ENCODE data around the gene SLC25A42. TPM values are rescaled to one million over a fixed set of nuclear protein-coding genes. Genes with fewer than 3 reads are reported as not detected.

Gene SLC25A42
- total RNA-seq, 1 donor from 2014 or later: 14.2 TPM

GRCh38 chr19:19113040-19113626 is 49.3 kb downstream of the SLC25A42 start:
- peaks cover 8% of the 10 kb centered on the region for H3K9me3 Mint-ChIP-seq (ENCODE audit: unreplicated experiment)
- H3K4me3 Mint-ChIP-seq (ENCODE audit: unreplicated experiment): peak overlapping the region; percentile 30
- peaks cover 11% of the 10 kb centered on the region for H3K27me3 Mint-ChIP-seq (ENCODE audit: unreplicated experiment)
- peak overlapping the region; percentile 15 for H3K27ac Mint-ChIP-seq (ENCODE audit: unreplicated experiment)
- peak; percentile 56 for DNase-seq
- peaks cover 11% of the 10 kb centered on the region for H3K4me1 Mint-ChIP-seq (ENCODE audit: low read depth, unreplicated experiment)
- TF ChIP-seq, protein P1, sequence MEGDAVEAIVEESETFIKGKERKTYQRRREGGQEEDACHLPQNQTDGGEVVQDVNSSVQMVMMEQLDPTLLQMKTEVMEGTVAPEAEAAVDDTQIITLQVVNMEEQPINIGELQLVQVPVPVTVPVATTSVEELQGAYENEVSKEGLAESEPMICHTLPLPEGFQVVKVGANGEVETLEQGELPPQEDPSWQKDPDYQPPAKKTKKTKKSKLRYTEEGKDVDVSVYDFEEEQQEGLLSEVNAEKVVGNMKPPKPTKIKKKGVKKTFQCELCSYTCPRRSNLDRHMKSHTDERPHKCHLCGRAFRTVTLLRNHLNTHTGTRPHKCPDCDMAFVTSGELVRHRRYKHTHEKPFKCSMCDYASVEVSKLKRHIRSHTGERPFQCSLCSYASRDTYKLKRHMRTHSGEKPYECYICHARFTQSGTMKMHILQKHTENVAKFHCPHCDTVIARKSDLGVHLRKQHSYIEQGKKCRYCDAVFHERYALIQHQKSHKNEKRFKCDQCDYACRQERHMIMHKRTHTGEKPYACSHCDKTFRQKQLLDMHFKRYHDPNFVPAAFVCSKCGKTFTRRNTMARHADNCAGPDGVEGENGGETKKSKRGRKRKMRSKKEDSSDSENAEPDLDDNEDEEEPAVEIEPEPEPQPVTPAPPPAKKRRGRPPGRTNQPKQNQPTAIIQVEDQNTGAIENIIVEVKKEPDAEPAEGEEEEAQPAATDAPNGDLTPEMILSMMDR (IDR thresholded peaks at IDR 0.05; ENCODE audit: partially characterized antibody, unreplicated experiment): no peak
- no peaks in the 10 kb centered on the region for H3K36me3 Mint-ChIP-seq (ENCODE audit: unreplicated experiment)

DNA sequence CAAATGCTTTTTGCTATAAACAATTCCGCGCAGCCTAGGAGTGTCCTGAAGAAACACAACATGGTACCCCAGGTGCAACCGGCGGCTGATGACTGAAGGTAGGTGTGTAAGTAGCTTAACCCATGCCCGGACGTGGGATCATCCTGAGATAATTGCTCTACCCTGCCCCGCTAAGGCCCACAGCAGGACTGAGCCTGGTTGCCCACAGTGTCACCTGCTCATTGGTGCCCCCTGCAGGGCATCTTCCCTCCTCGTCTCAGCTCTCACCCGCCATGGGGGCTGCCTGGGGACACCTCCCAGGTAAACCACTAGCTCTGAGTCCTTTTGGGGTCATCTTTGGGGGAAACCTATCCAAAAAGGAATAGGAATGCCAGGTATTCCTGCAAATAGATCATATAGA is 52.2 kb downstream of the SLC25A42 start:
- Mint-ChIP-seq H3K27ac (ENCODE audit: unreplicated experiment) (no peak overlapping the region), H3K36me3 (ENCODE audit: unreplicated experiment) (no peaks in the 10 kb centered on the region), H3K27me3 (ENCODE audit: unreplicated experiment) (peaks cover 4% of the 10 kb centered on the region), H3K4me1 (ENCODE audit: low read depth, unreplicated experiment) (peaks cover 11% of the 10 kb centered on the region), H3K9me3 (ENCODE audit: unreplicated experiment) (peaks cover 8% of the 10 kb centered on the region), H3K4me3 (ENCODE audit: unreplicated experiment) (no peak overlapping the region)
- TF ChIP-seq, protein P1 (IDR thresholded peaks at IDR 0.05; ENCODE audit: partially characterized antibody, unreplicated experiment): peak; percentile 35
- DNase-seq: peak; percentile 53

GRCh38 chr19:19119325-19120237 is 55.8 kb downstream of the SLC25A42 start:
- peaks cover 7% of the 10 kb centered on the region for H3K9me3 Mint-ChIP-seq (ENCODE audit: unreplicated experiment)
- DNase-seq: no peak
- peaks cover 13% of the 10 kb centered on the region for H3K36me3 Mint-ChIP-seq (ENCODE audit: unreplicated experiment)
- TF ChIP-seq, protein P1 (IDR thresholded peaks at IDR 0.05; ENCODE audit: partially characterized antibody, unreplicated experiment): no peak
- H3K4me1 Mint-ChIP-seq (ENCODE audit: low read depth, unreplicated experiment): no peaks in the 10 kb centered on the region
- no peaks in the 10 kb centered on the region for H3K27me3 Mint-ChIP-seq (ENCODE audit: unreplicated experiment)
- no peak overlapping the region for H3K27ac Mint-ChIP-seq (ENCODE audit: unreplicated experiment)
- no peak overlapping the region for H3K4me3 Mint-ChIP-seq (ENCODE audit: unreplicated experiment)

DNA sequence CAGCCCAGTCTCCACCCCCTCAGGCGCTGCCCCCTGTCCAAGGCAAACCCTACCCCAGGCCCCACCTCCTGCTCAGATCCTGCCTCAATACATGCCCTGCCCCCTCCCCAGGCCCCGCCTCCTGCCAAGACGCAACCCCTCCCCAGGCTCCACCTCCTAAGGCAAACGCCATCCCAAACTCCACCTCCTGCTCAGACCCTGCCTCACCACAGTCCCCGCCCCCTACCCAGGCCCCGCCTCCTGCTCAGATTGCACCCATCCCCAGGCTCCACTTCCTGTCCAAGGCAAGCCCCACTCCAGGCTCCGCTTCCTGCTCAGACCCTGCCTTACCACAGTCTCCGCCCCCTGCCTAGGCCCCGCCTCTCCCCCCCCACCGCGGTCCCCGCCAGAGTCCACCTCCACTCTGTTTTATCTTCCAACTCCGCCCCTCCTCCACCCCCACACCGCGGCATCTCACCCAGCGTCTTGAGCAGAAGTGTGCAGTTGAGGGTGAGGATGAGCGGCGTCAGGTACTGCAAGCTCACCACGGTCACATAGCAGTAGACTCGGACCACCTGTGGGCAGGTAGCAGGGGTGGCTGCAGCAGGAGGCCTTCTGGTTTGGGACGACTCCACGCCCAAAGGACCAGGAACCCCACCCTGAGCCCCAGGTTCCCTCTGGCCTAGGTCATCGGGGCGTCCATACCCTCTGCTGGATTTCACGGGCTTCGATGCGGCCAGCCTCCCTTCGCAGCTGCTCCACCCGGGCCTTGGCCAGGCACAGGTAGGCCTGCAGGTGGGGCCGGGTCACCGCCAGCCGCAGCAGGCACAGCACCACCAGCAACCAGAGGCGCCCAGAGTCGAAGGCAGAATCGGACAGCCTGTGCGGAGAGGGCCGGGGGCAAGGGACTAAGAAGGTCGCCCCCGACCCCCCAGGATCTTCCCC is 56.8 kb downstream of the SLC25A42 start:
- H3K9me3 Mint-ChIP-seq (ENCODE audit: unreplicated experiment): peaks cover 7% of the 10 kb centered on the region
- no peaks in the 10 kb centered on the region for H3K4me1 Mint-ChIP-seq (ENCODE audit: low read depth, unreplicated experiment)
- H3K27ac Mint-ChIP-seq (ENCODE audit: unreplicated experiment): no peak overlapping the region
- no peaks in the 10 kb centered on the region for H3K27me3 Mint-ChIP-seq (ENCODE audit: unreplicated experiment)
- peaks cover 13% of the 10 kb centered on the region for H3K36me3 Mint-ChIP-seq (ENCODE audit: unreplicated experiment)
- H3K4me3 Mint-ChIP-seq (ENCODE audit: unreplicated experiment): no peak overlapping the region
- TF ChIP-seq, protein P1 (IDR thresholded peaks at IDR 0.05; ENCODE audit: partially characterized antibody, unreplicated experiment): no peak
- peak; percentile 89 for DNase-seq
